Omental fat pad (tissue), 4 donors: Measurements from ENCODE around the gene TOM1L2. TPM values are rescaled to one million over a fixed set of nuclear protein-coding genes. Genes with fewer than 3 reads are reported as not detected.

ENCODE experiments used
- ATAC-seq: fragments of 150-250 bp; one replicate; pipeline ENCODE4 v1.9.1; 2016; ENCODE audit warnings: mild to moderate bottlenecking, moderate library complexity; ENCODE audit not compliant: low FRiP score
- DNase-seq: peaks from one replicate; pipeline ENCODE4 v3.0.0-alpha.2; 2019; ENCODE audit warnings: low spot score
- CTCF ChIP-seq, 3 donors: fragments of 450-650 bp; IDR thresholded peaks; one replicate each; pipeline ENCODE4 v1.5.1; 2016 to 2017; ENCODE audit warnings: antibody characterized with exemption in 3 of 3, mild to moderate bottlenecking in 3 of 3, moderate library complexity in 2 of 3
- total RNA-seq, 4 donors: library from RNA; depleted of rRNA; stranded (reverse); fragments of >200 nt; gene quantifications; one replicate each; pipeline ENCODE4 v1.1.0, GENCODE V29; 2016

TOM1L2 gene
- total RNA-seq, 4 donors from 2014 or later, result 25.9 to 30.3 (median 27.6) TPM

GRCh38 chr17:17820463-17821158 lies 151.6 kb downstream of the TOM1L2 start:
- DNase-seq, result no peak
- no peak for ATAC-seq
- TF ChIP-seq CTCF (IDR thresholded peaks at IDR 0.05), result no peak

GRCh38 chr17:17820046-17820445 lies 152.2 kb downstream of the TOM1L2 start:
- no peak for TF ChIP-seq CTCF (IDR thresholded peaks at IDR 0.05)
- ATAC-seq, result no peak

GRCh38 chr17:17819561-17819995 lies 152.6 kb downstream of the TOM1L2 start:
- TF ChIP-seq CTCF (IDR thresholded peaks at IDR 0.05), result no peak
- DNase-seq (peak; percentile 52), ATAC-seq (no peak)

More at GRCh38 chr17:17820046-17820445, 152.2 kb downstream of the TOM1L2 start:
- DNase-seq, result no peak

GRCh38 chr17:17819111-17819510 lies 153.1 kb downstream of the TOM1L2 start:
- DNase-seq (no peak), ATAC-seq (no peak)
- TF ChIP-seq CTCF (IDR thresholded peaks at IDR 0.05), result no peak

- TF ChIP-seq CTCF (IDR thresholded peaks at IDR 0.05), result no peak
- DNase-seq, result no peak
- no peak for ATAC-seq
Observed at GRCh38 chr17:17818088-17818526, 154.1 kb downstream of the TOM1L2 start.

GRCh38 chr17:17817552-17817947 lies 154.7 kb downstream of the TOM1L2 start:
- DNase-seq (no peak), ATAC-seq (no peak)
- no peak for TF ChIP-seq CTCF (IDR thresholded peaks at IDR 0.05)
